Mucosa of descending colon (tissue), 3 donors: Measurements from ENCODE around the gene UBE2U. TPM values are rescaled to one million over a fixed set of nuclear protein-coding genes. Genes with fewer than 3 reads are reported as not detected.
A peak's percentile ranks its signal among the peaks of the same experiment; 100 is the strongest.
"Not testable (repeated sequence)": the region's sequence is repeated elsewhere in the genome, so short reads cannot be mapped to it uniquely, and the experiment has no call there.

ENCODE experiments used
- ATAC-seq: fragments of 200-7000 bp; cut with Tn5 transposase; one replicate; pipeline ENCODE4 v1.9.1; 2020; ENCODE audit warnings: mild to moderate bottlenecking, moderate library complexity
- DNase-seq, 3 donors: peaks; one replicate each; pipeline ENCODE4 v3.0.0-alpha.2; 2020
- H3K36me3 ChIP-seq: fragments of 200-600 bp; one replicate; pipeline ENCODE4 v1.8.0; 2021; ENCODE audit warnings: low read depth, mild to moderate bottlenecking
- H3K4me1 ChIP-seq: fragments of 200-600 bp; one replicate; pipeline ENCODE4 v1.8.0; 2021; ENCODE audit warnings: low read depth, mild to moderate bottlenecking
- H3K4me3 ChIP-seq: fragments of 200-600 bp; one replicate; pipeline ENCODE4 v1.8.0; 2021; ENCODE audit warnings: mild to moderate bottlenecking
- H3K9me3 ChIP-seq: fragments of 200-600 bp; one replicate; pipeline ENCODE4 v1.8.0; 2021; ENCODE audit warnings: mild to moderate bottlenecking
- CTCF ChIP-seq: fragments of 200-600 bp; IDR thresholded peaks from one replicate; pipeline ENCODE4 v1.8.0; 2022; ENCODE audit warnings: antibody characterized with exemption, mild to moderate bottlenecking
- intact Hi-C, 2 donors: fragments of 100-400 bp; cut with DNase I in 1 of 2; cut with micrococcal nuclease in 1 of 2; formaldehyde crosslinking; loops; one replicate each; pipeline versions ENCODE4 v1.11.0 to v1.11.1; 2022; cut with DNase I, micrococcal nuclease
- total RNA-seq, 3 donors: library from RNA; stranded (reverse); fragmentation: NEBNext Ultra II Directional in 2 of 3; extraction: Animal tissue kit (Norgen Biotek cat#: 25700) in 2 of 3; gene quantifications; one replicate each; pipeline versions ENCODE4 v1.2.1 to v1.2.4, GENCODE V29; 2021 to 2023
- donor health status: DM: no; HTN: no; CAD: no; lungs with moderate emphysema.
- donor health status: DM: no; HTN: no; CAD: no.
- donor health status: DM: no; HTN: yes; CAD: no.

The UBE2U gene
- total RNA-seq, 3 donors from 2014 or later, result not detected

- intact Hi-C loops, result loop anchor here (10.0 kb wide), 2 partner anchors 569 to 629 kb away; no protein-coding TSS in a partner anchor
- ATAC-seq, result no peak
- Histone ChIP-seq H3K36me3 (no peaks in the 10 kb centered on the region), H3K4me3 (no peak overlapping the region), H3K4me1 (no peaks in the 10 kb centered on the region), H3K9me3 (no peaks in the 10 kb centered on the region)
- no peak for DNase-seq
- TF ChIP-seq CTCF, result no peak
Observed at GRCh38 chr1:64243757-64244080, 40.3 kb downstream of the UBE2U start.

DNA sequence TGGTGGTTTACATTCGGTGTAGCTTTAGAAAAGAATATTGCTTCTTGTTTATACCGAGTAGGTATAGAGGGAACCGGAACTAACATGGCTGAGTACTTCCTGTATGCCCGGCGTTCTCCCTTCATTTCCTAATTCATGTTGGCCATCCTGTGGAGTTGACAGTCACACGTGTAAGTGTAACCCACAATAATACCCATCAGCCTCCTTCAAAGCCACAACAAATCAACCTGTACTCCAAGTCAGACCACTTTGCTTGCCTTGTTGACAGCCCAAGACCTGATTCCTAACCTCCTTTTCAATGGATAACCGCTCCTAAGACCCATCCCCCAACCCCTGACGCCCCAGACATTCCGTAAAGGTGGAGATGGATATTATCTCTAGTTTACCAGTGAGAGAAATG is 42.1 kb downstream of the UBE2U start:
- intact Hi-C loops, result loop anchor here (10.0 kb wide), 2 partner anchors 571 to 631 kb away; no protein-coding TSS in a partner anchor
- Histone ChIP-seq H3K36me3 (no peaks in the 10 kb centered on the region), H3K4me1 (no peaks in the 10 kb centered on the region), H3K4me3 (no peak overlapping the region), H3K9me3 (no peaks in the 10 kb centered on the region)
- no peak for TF ChIP-seq CTCF
- peak; percentile 52 for ATAC-seq
- DNase-seq, result peak in 1 of 3 donors; percentile 20

- intact Hi-C loops, result loop anchor here (10.0 kb wide), 2 partner anchors 572 to 632 kb away; no protein-coding TSS in a partner anchor
- Histone ChIP-seq H3K9me3 (no peaks in the 10 kb centered on the region), H3K36me3 (no peaks in the 10 kb centered on the region), H3K4me3 (no peak overlapping the region), H3K4me1 (no peaks in the 10 kb centered on the region)
- peak; percentile 46 for TF ChIP-seq CTCF
- ATAC-seq, result no peak
- DNase-seq, result no peak
Observed at GRCh38 chr1:64246294-64246917, 43.0 kb downstream of the UBE2U start.

DNA sequence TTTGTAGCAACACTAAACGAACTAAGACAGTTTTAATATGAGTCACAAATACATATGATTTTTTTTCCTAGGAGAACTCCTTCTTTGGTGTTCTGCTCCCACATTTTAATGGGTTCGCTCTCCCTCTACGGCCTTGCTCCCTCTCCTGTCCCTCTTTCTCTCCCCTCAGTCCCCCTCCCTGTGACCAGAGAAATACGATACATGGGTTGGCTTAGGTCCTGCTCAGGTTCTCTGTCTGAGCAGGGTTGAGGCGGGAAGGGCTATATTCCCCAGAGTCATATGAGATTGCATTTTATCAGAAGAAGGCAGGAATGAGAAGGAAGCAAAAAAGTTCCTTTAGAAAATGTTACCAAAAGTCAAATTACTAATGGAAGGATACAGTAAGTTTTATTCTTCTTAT is 44.6 kb downstream of the UBE2U start:
- no peaks in the 10 kb centered on the region for H3K36me3 ChIP-seq
- DNase-seq (no peak), ATAC-seq (no peak)
- intact Hi-C loops, result loop anchor here (10.0 kb wide), 2 partner anchors 573 to 633 kb away; no protein-coding TSS in a partner anchor
- no peaks in the 10 kb centered on the region for H3K9me3 ChIP-seq
- H3K4me1 ChIP-seq, result no peaks in the 10 kb centered on the region
- no peak overlapping the region for H3K4me3 ChIP-seq
- no peak for TF ChIP-seq CTCF

DNA sequence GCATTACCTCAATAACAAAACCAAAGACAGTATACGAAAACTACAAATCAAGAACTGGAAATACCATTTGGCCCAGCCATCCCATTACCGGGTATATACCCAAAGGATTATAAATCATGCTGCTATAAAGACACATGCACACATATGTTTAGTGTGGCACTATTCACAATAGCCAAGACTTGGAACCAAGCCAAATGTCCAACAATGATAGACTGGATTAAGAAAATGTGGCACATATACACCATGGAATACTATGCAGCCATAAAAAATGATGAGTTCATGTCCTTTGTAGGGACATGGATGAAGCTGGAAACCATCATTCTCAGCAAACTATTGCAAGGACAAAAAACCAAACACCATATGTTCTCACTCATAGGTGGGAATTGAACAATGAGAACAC is 47.0 kb downstream of the UBE2U start:
- ATAC-seq, H3K9me3 ChIP-seq, H3K36me3 ChIP-seq, H3K4me3 ChIP-seq, intact Hi-C loops, DNase-seq, H3K4me1 ChIP-seq: not testable (repeated sequence)

DNA sequence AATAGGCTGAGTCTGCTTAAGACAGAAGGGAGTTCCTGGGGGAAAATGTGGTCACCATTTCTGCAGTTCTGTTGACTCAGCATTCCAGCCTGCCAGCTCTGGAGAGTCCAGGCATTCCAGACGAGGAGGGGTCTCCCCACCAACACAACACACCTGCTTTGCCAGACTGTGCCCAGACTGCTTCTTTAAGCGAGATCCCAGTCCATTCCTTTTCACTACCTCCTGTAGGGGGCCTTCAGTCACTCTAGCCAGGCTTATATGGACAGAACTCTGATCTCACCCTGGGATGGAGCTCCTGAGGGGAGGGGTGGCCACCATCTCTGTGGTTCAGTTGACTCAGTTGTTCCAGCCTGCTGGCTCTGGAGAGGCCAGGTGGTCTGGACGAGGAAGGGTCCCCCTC is 48.5 kb downstream of the UBE2U start:
- no peaks in the 10 kb centered on the region for H3K36me3 ChIP-seq
- TF ChIP-seq CTCF, result no peak
- DNase-seq (no peak), ATAC-seq (no peak)
- H3K4me1 ChIP-seq, result no peaks in the 10 kb centered on the region
- no peak overlapping the region for H3K4me3 ChIP-seq
- intact Hi-C loops, result no loop called here
- no peaks in the 10 kb centered on the region for H3K9me3 ChIP-seq

GRCh38 chr1:64257233-64257632 is 53.8 kb downstream of the UBE2U start:
- not testable (repeated sequence) for ATAC-seq

DNA sequence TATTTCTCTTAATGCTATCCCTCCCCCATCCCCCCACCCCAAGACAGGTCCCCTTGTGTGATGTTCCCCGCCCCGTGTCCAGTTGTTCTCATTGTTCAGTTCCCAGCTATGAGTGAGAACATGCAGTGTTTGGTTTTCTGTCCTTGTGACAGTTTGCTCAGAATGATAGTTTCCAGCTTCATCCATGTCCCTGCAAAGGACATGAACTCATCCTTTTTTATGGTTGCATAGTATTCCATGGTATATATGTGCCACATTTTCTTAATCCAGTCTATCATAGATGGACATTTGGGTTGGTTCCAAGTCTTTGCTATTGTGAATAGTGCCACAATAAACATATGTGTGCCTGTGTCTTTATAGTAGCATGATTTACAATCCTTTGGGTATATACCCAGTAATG is 55.0 kb downstream of the UBE2U start:
- intact Hi-C loops, ATAC-seq, H3K9me3 ChIP-seq, H3K36me3 ChIP-seq, DNase-seq, H3K4me3 ChIP-seq, H3K4me1 ChIP-seq: not testable (repeated sequence)

More at GRCh38 chr1:64257233-64257632, 53.8 kb downstream of the UBE2U start:
- H3K4me3 ChIP-seq, H3K36me3 ChIP-seq, H3K4me1 ChIP-seq, H3K9me3 ChIP-seq, DNase-seq, intact Hi-C loops: not testable (repeated sequence)
